Lower leg skin (tissue), 4 donors: ENCODE results near the gene DCDC2. TPM values are rescaled to one million over a fixed set of nuclear protein-coding genes. Genes with fewer than 3 reads are reported as not detected.
A peak's percentile ranks its signal among the peaks of the same experiment; 100 is the strongest.

Experiments
- DNase-seq, 2 donors: peaks; one replicate each; pipeline ENCODE4 v3.0.0-alpha.2; 2019; ENCODE audit warnings: low spot score in 2 of 2
- H3K4me3 ChIP-seq: fragments of 200-600 bp; sonication (generic); 2 replicates; pipeline ENCODE4 v1.5.1; 2017; ENCODE audit warnings: mild to moderate bottlenecking, low read depth; ENCODE audit not compliant: poor library complexity, severe bottlenecking
- POLR2A ChIP-seq, 2 donors: fragments of 450-650 bp; IDR thresholded peaks; one replicate each; pipeline ENCODE4 v1.6.1; 2016 to 2017; ENCODE audit warnings: antibody characterized with exemption in 2 of 2, mild to moderate bottlenecking in 1 of 2, moderate library complexity in 1 of 2
- WGBS, 2 donors: methylation state at CpG; one replicate each; pipeline ENCODE4 v1.1.5; 2018; 5-methylcytosine and 5-hydroxymethylcytosine counted together
- intact Hi-C: fragments of 100-400 bp; cut with DNase I; formaldehyde crosslinking; loops from one replicate; pipeline ENCODE4 v1.15.0; 2023; ENCODE audit warnings: low total_unique reads
- total RNA-seq, 4 donors: library from RNA; depleted of rRNA; stranded (reverse); fragments of >200 nt; gene quantifications; one replicate each; pipeline ENCODE4 v1.1.0, GENCODE V29; 2016
- TF ChIP-seq, protein P1 (sequence below), 3 donors: fragments of 450-650 bp; IDR thresholded peaks; one replicate each; pipeline ENCODE4 v1.5.1; 2016; ENCODE audit warnings: antibody characterized with exemption in 3 of 3, mild to moderate bottlenecking in 3 of 3, moderate library complexity in 2 of 3

The DCDC2 gene
- total RNA-seq, 4 donors from 2014 or later, result 0.10 to 0.20 TPM; not detected in 2

DNA sequence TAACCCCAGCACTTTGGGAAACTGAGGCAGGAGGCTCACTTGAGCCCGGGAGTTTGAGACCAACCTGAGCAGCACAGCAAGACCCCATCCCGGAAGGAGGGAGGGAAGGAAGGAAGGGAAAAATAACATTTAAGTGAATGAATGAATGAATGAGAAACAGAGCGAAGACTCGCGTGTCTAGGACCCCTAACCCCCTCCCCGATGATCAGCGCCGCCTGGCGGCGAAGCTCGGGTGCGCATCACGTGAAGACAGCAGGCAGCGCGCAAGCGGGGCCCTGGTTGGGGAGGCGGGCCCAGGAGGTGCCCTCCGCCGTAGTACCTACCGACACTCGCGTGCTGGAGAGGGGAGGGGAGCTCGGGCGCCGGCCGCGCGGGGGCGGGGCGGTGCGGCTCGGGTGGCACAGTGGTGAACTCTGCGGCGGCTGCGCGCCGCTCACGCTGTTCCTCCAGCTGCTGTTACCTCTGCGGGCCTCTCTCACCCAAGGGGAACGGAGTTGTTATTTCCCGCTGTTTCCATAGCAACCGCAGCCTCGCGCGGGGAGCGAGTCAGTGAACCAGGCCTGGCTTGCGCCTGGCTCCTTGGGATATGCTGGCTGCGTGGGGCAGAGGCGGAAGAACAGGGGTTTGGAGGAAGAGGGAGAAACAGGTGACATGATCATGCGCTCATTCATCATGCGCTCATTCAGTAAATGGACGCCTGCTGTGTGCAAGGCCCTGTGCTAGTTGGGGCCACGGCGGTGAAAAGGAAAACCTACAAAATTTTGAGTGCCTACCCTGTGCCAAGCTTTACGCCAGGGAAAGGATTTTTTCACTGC lies 2.0 kb upstream of the DCDC2 start:
- H3K4me3 ChIP-seq, result peak overlapping the region; percentile 9
- peak; percentile 21 to 85 for DNase-seq
- WGBS, 2 donors, result 3 to 6% methylated on average over 45 to 55 of the region's 55 CpGs
- TF ChIP-seq, protein P1, sequence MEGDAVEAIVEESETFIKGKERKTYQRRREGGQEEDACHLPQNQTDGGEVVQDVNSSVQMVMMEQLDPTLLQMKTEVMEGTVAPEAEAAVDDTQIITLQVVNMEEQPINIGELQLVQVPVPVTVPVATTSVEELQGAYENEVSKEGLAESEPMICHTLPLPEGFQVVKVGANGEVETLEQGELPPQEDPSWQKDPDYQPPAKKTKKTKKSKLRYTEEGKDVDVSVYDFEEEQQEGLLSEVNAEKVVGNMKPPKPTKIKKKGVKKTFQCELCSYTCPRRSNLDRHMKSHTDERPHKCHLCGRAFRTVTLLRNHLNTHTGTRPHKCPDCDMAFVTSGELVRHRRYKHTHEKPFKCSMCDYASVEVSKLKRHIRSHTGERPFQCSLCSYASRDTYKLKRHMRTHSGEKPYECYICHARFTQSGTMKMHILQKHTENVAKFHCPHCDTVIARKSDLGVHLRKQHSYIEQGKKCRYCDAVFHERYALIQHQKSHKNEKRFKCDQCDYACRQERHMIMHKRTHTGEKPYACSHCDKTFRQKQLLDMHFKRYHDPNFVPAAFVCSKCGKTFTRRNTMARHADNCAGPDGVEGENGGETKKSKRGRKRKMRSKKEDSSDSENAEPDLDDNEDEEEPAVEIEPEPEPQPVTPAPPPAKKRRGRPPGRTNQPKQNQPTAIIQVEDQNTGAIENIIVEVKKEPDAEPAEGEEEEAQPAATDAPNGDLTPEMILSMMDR (IDR thresholded peaks at IDR 0.05), result peak in 1 of 3 donors; percentile 10
- no peak for TF ChIP-seq POLR2A (IDR thresholded peaks at IDR 0.05)
- intact Hi-C loops, result no loop called here

DNA sequence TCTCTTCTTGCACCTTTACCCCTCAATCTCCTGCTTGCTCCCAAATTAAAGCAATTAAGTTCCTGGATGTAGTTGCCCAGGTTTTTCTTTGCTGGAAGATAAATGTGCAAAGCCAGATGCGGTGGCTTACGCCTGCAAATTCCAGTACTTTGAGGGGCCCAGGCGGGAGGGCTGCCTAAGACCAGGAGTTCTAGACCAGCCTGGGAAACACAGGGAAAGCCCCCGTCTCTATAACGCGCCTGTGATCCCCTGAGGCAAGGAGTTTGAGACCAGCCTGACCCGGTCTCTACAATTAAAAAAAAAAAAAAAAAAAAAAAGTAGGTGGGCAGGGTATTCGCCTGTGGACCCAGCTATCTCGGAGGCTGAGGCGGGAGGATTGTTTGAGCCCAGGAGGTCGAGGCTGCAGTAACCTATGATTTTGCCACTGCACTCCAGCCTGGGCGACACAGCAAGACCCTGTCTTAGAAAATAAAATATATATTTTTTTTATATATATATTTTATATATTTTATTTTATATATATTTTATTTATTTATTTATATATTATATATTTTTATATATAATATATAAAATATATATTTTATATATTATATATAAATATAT lies 461 bp upstream of the DCDC2 start:
- WGBS, 2 donors, result 39 to 42% methylated on average over 12 of the region's 12 CpGs
- no peak for DNase-seq
- TF ChIP-seq, protein P1 (IDR thresholded peaks at IDR 0.05), result no peak
- TF ChIP-seq POLR2A (IDR thresholded peaks at IDR 0.05), result no peak
- no peak overlapping the region for H3K4me3 ChIP-seq
- intact Hi-C loops, result no loop called here

GRCh38 chr6:24356310-24356973 lies 1.4 kb downstream of the DCDC2 start:
- H3K4me3 ChIP-seq, result no peak overlapping the region
- DNase-seq, result no peak
- 50 to 53% methylated on average over 5 of the region's 5 CpGs for WGBS, 2 donors
- no peak for TF ChIP-seq POLR2A (IDR thresholded peaks at IDR 0.05)
- TF ChIP-seq, protein P1 (IDR thresholded peaks at IDR 0.05), result no peak
- intact Hi-C loops, result no loop called here

DNA sequence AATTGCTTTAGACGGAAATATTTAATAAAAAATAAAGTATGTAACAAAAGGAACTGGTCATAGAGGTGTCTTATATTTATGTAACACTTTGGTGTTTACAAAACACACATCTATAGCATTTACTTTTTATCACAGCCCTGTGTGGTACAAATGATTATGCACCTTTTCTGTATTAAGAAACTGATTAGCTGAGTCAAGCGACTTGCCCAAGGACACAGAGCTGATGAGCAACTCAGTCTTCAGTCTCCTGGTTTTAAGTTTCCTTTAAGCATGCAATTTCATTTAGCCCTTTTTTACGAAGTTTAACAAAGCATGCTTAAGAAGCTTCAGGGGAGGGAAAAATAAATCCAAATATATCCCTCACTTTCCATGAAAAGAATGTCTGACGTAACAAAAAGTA lies 2.5 kb downstream of the DCDC2 start:
- intact Hi-C loops, result no loop called here
- DNase-seq, result no peak
- no peak for TF ChIP-seq POLR2A (IDR thresholded peaks at IDR 0.05)
- TF ChIP-seq, protein P1 (IDR thresholded peaks at IDR 0.05), result no peak
- WGBS, 2 donors, result 58 to 61% methylated on average over 4 of the region's 4 CpGs
- H3K4me3 ChIP-seq, result no peak overlapping the region

- WGBS, 2 donors, result 80 to 92% methylated on average over 1 of the region's 1 CpG
- DNase-seq, result no peak
- H3K4me3 ChIP-seq, result no peak overlapping the region
- intact Hi-C loops, result no loop called here
- TF ChIP-seq POLR2A (IDR thresholded peaks at IDR 0.05), result no peak
- TF ChIP-seq, protein P1 (IDR thresholded peaks at IDR 0.05), result no peak
Measured at GRCh38 chr6:24353861-24354260, 4.0 kb downstream of the DCDC2 start.
